ENCODE results near the gene MAP1LC3A. TPM values are rescaled to one million over a fixed set of nuclear protein-coding genes. Genes with fewer than 3 reads are reported as not detected.

The MAP1LC3A gene
- total RNA-seq, 2 experiments from 2014 or later = 1.6 to 1.7 TPM

Other genes starting within 250 kb of the MAP1LC3A start
- gene ITCH, start 195.4 kb upstream of the MAP1LC3A start, total RNA-seq = 10 to 100 TPM; 35.3 to 40.0 TPM
- gene DYNLRB1, start 42.3 kb upstream of the MAP1LC3A start, total RNA-seq = 10 to 100 TPM; 81.9 to 92.9 TPM
- gene PIGU, start 118.4 kb downstream of the MAP1LC3A start, total RNA-seq = 10 to 100 TPM; 18.8 to 18.9 TPM
- gene TP53INP2, start 145.6 kb downstream of the MAP1LC3A start, total RNA-seq = 1 to 10 TPM; 1.9 TPM

All from activated naive CD4-positive, alpha-beta T cell treated with anti-CD3 and anti-CD28 coated beads for 36 hours (primary cell).